Measurements from ENCODE around the gene AVP. TPM values are rescaled to one million over a fixed set of nuclear protein-coding genes. Genes with fewer than 3 reads are reported as not detected.

AVP gene
- polyA plus RNA-seq, 2 of the 4 experiments (the other 2 are of a cell fraction), result not detected

DNA sequence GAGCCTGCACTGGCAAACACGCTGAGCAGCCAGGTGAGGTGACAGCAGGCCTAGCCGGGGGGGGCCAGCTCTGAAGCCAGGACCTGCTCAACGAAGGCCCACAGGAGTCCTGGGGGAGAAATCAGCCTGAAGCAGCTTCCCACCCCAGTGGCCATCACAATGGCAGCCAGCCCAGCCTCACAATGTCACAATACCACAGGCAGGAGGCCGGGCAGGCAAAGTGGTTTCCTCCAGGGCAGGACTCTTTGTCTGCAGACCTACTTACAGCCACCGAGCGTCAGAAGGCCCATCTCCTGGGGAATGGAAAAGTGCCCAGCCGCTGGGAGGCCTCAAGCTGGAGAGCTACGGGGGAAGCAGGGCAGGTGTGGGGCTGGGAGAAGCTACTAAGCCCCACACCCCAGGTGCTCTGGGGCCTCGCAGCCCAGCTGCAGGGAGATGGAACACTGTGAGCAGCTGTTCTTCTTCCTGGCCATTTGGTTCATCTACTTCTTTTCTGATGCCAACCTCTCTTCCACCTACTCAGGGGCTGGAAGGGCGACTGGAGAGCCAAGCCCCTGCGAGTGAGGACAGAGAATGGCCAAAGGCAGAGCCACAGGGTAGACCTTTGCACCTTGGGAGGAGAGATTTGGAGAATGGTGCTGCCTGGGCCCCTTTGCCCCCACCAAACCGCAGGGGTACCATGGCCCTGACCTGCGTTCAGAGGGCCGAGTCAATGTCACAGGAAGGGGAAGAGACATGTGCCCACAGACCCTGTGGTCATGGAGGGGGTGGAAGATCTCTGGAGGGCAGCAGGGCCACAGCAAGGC, 22.3 kb upstream of the AVP start:
- ATAC-seq, result no peak
- Histone ChIP-seq H3K27ac (no peak overlapping the region), H3K9me3 (no peaks in the 10 kb centered on the region), H3K4me1 (peaks cover 6% of the 10 kb centered on the region; the same call in 1 of the 3 replicates), H3K4me2 (no peak overlapping the region), H3K4me3 (no peak overlapping the region)
- ChIA-PET CTCF (interaction anchor here (3.5 to 14.7 kb wide), 2 partner anchors 11 to 53 kb away, joined by 18 to 108 read pairs; no protein-coding TSS in a partner anchor), POLR2A (no interaction called here)
- TF ChIP-seq, protein P1, sequence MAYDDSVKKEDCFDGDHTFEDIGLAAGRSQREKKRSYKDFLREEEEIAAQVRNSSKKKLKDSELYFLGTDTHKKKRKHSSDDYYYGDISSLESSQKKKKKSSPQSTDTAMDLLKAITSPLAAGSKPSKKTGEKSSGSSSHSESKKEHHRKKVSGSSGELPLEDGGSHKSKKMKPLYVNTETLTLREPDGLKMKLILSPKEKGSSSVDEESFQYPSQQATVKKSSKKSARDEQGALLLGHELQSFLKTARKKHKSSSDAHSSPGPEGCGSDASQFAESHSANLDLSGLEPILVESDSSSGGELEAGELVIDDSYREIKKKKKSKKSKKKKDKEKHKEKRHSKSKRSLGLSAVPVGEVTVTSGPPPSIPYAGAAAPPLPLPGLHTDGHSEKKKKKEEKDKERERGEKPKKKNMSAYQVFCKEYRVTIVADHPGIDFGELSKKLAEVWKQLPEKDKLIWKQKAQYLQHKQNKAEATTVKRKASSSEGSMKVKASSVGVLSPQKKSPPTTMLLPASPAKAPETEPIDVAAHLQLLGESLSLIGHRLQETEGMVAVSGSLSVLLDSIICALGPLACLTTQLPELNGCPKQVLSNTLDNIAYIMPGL (CRISPR knock-in tag; IDR thresholded peaks at IDR 0.05; ENCODE audit: borderline replicate concordance), result no peak
- TF ChIP-seq ZC3H11A (IDR thresholded peaks at IDR 0.05) (no peak), TFCP2L1 (CRISPR knock-in tag; IDR thresholded peaks at IDR 0.05) (no peak), FOSL2 (IDR thresholded peaks at IDR 0.05) (no peak), FOSL2 (CRISPR knock-in tag; IDR thresholded peaks at IDR 0.05) (no peak), KDM1A (IDR thresholded peaks at IDR 0.05; ENCODE audit: low read depth) (no peak), NPAS2 (CRISPR knock-in tag; IDR thresholded peaks at IDR 0.05; ENCODE audit: borderline replicate concordance) (no peak), POLR2A (IDR thresholded peaks at IDR 0.05; ENCODE audit: low read length) (no peak), HOXA7 (CRISPR knock-in tag; IDR thresholded peaks at IDR 0.05) (no peak), CBX8 (IDR thresholded peaks at IDR 0.05) (no peak)
- no peak for FAIRE-seq
- DNase-seq (ENCODE audit: low read depth in 1 of 2, low spot score in 1 of 2), result no peak
- 86% methylated on average over 14 of the region's 14 CpGs for WGBS (ENCODE audit: missing lambda C conversion rate)

DNA sequence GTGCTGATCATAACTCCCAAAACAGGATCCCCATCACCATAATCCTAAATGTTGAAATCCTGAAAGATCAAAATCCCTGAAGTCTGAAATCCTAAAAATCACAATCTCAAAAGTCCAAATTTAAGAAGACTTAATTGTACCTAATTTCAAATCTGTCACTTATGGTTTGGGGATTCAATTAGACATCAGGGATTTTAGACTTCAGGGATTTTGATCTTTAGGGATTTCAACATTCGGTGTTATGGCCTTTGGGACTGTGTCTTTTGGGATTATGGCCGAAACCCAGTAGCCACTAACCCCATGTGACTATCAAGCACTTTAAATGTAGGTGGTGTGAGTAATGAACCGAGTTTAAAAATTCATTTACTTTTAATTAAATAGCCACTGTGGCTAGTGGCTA, 21.7 kb upstream of the AVP start:
- FAIRE-seq (no peak), ATAC-seq (no peak), DNase-seq (ENCODE audit: low read depth in 1 of 2, low spot score in 1 of 2) (no peak)
- Histone ChIP-seq H3K4me3 (no peak overlapping the region), H3K27ac (no peak overlapping the region), H3K4me2 (no peak overlapping the region), H3K4me1 (peaks cover 6% of the 10 kb centered on the region; the same call in 1 of the 3 replicates), H3K9me3 (no peaks in the 10 kb centered on the region)
- ChIA-PET POLR2A (no interaction called here), CTCF (interaction anchor here (1.4 to 14.7 kb wide), 3 partner anchors 12 to 53 kb away, joined by 3 to 108 read pairs (median 29); no protein-coding TSS in a partner anchor)
- 94% methylated on average over 3 of the region's 3 CpGs for WGBS (ENCODE audit: missing lambda C conversion rate)
- TF ChIP-seq JUN (IDR thresholded peaks at IDR 0.05), result no peak
- TF ChIP-seq RNF2 (IDR thresholded peaks at IDR 0.05; ENCODE audit: borderline replicate concordance, low read depth), result no peak
- no peak for TF ChIP-seq ZFP36 (IDR thresholded peaks at IDR 0.05; ENCODE audit: borderline replicate concordance, partially characterized antibody)
- TF ChIP-seq GATA3 (IDR thresholded peaks at IDR 0.05; ENCODE audit: borderline replicate concordance), result no peak
- no peak for TF ChIP-seq HOXA7 (CRISPR knock-in tag; IDR thresholded peaks at IDR 0.05)
- no peak for TF ChIP-seq CHD4 (IDR thresholded peaks at IDR 0.05; ENCODE audit: borderline replicate concordance)
- no peak for TF ChIP-seq MAFK (IDR thresholded peaks at IDR 0.05; ENCODE audit: partially characterized antibody)
- TF ChIP-seq, protein P2, sequence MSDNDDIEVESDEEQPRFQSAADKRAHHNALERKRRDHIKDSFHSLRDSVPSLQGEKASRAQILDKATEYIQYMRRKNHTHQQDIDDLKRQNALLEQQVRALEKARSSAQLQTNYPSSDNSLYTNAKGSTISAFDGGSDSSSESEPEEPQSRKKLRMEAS (IDR thresholded peaks at IDR 0.05), result no peak
- no peak for TF ChIP-seq BHLHE40 (IDR thresholded peaks at IDR 0.05; ENCODE audit: low read depth, low read length)

DNA sequence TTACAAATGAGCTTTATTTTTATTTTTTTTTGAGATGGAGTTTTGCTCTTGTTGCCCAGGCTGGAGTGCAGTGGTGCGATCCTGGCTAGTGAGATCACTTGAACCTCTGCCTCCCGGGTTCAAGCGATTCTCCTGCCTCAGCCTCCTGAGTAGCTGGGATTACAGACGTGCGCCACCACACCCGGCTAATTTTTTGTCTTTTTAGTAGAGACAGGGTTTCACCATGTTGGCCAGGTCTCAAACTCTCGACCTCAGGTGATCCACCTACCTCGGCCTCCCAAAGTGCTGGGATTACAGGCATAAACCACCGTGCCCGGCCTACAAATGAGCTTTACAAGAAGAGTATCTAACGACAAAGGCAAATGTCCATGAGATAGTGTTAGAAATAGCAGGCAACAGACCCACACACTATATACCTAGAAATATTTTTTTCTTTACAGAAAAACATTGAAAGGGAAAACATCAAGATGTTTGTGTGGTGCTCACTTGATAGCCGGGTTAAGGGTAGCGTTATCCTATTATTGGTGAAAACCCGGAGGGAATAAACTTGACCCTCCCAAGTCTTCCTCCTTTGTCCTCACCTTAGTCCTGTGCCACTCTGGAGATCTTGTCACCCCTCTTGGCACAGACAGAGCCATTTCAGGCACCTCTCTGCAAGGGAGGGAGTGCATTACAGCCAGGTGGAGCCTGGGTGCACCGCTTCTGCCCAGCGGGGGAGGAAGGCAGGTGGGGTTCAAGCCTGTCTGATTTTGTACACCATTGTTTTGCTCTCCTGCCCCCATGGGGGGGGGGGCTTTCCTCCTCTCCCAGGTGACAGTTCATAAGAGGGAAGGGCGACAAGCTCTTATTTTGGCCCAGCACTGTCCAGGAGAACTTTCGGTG, 21.0 kb upstream of the AVP start:
- CTCF ChIA-PET, result interaction anchor here (0.6 to 14.7 kb wide), 8 partner anchors 9 to 264 kb away, joined by 3 to 108 read pairs (median 4); no protein-coding TSS in a partner anchor

More for the DNA sequence above, 21.0 kb upstream of the AVP start:
- no peak overlapping the region for H3K4me2 ChIP-seq
- H3K9me3 ChIP-seq, result no peaks in the 10 kb centered on the region
- no peak overlapping the region for H3K27ac ChIP-seq
- FAIRE-seq (no peak), ATAC-seq (no peak), DNase-seq (ENCODE audit: low read depth in 1 of 2, low spot score in 1 of 2) (no peak)
- no peak for TF ChIP-seq JUNB (IDR thresholded peaks at IDR 0.05)
- no peak for TF ChIP-seq EP300 (IDR thresholded peaks at IDR 0.05)
- TF ChIP-seq SREBF2 (IDR thresholded peaks at IDR 0.05), result no peak
- no peak for TF ChIP-seq NFE2L2 (conservative IDR thresholded peaks at IDR 0.05; ENCODE audit: low read length)
- TF ChIP-seq MAFK (IDR thresholded peaks at IDR 0.05; ENCODE audit: partially characterized antibody), result no peak
- no peak for TF ChIP-seq TFCP2L1 (CRISPR knock-in tag; IDR thresholded peaks at IDR 0.05)
- no peak for TF ChIP-seq CEBPB (IDR thresholded peaks at IDR 0.05)
- no peak for TF ChIP-seq TP53 (CRISPR knock-in tag; IDR thresholded peaks at IDR 0.05)
- no peak for TF ChIP-seq CBX8 (IDR thresholded peaks at IDR 0.05)
- no peak for TF ChIP-seq HOXB13 (CRISPR knock-in tag; IDR thresholded peaks at IDR 0.05; ENCODE audit: low read depth)
- no peak for TF ChIP-seq EHF (CRISPR knock-in tag; IDR thresholded peaks at IDR 0.05)
- no peak for TF ChIP-seq HEYL (CRISPR knock-in tag; IDR thresholded peaks at IDR 0.05)
- TF ChIP-seq KDM5A (IDR thresholded peaks at IDR 0.05), result no peak
- TF ChIP-seq, protein P3, sequence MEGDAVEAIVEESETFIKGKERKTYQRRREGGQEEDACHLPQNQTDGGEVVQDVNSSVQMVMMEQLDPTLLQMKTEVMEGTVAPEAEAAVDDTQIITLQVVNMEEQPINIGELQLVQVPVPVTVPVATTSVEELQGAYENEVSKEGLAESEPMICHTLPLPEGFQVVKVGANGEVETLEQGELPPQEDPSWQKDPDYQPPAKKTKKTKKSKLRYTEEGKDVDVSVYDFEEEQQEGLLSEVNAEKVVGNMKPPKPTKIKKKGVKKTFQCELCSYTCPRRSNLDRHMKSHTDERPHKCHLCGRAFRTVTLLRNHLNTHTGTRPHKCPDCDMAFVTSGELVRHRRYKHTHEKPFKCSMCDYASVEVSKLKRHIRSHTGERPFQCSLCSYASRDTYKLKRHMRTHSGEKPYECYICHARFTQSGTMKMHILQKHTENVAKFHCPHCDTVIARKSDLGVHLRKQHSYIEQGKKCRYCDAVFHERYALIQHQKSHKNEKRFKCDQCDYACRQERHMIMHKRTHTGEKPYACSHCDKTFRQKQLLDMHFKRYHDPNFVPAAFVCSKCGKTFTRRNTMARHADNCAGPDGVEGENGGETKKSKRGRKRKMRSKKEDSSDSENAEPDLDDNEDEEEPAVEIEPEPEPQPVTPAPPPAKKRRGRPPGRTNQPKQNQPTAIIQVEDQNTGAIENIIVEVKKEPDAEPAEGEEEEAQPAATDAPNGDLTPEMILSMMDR (IDR thresholded peaks at IDR 0.05), result no peak
- TF ChIP-seq EHMT2 (IDR thresholded peaks at IDR 0.05; ENCODE audit: low read depth), result no peak
- 91% methylated on average over 18 of the region's 18 CpGs for WGBS (ENCODE audit: missing lambda C conversion rate)
- POLR2A ChIA-PET, result no interaction called here
- peaks cover 6% of the 10 kb centered on the region; the same call in 1 of the 3 replicates for H3K4me1 ChIP-seq
- no peak overlapping the region for H3K4me3 ChIP-seq

All from A549 (cell line).